Loucy (cell line): Measurements from ENCODE around the gene CLDN5.

Experiments
- H2AFZ ChIP-seq: fragments of 200-600 bp; sonication (generic); 2 replicates; pipeline ENCODE4 v1.6.0; 2016; ENCODE audit warnings: antibody characterized with exemption, mild to moderate bottlenecking, low read length, moderate library complexity
- H3F3A ChIP-seq: fragments of 200-600 bp; 2 replicates; pipeline ENCODE4 v1.6.0; 2016; ENCODE audit warnings: antibody characterized with exemption, low read depth, mild to moderate bottlenecking
- H3K27me3 ChIP-seq: fragments of 200-600 bp; sonication (generic); 2 replicates; pipeline ENCODE4 v1.6.1; 2014; ENCODE audit warnings: low read length, mild to moderate bottlenecking; ENCODE audit not compliant: insufficient read depth, poor library complexity, severe bottlenecking
- H3K36me3 ChIP-seq: fragments of 200-600 bp; sonication (generic); 2 replicates; pipeline ENCODE4 v1.6.1; 2016; ENCODE audit warnings: low read length; ENCODE audit not compliant: insufficient read depth
- H3K4me1 ChIP-seq: fragments of 200-600 bp; sonication (generic); 2 replicates; pipeline ENCODE4 v1.5.1; 2014; ENCODE audit warnings: low read length, mild to moderate bottlenecking; ENCODE audit not compliant: insufficient read depth, poor library complexity, severe bottlenecking
- H3K4me2 ChIP-seq: fragments of 200-600 bp; sonication (generic); 2 replicates; pipeline ENCODE4 v1.6.0; 2014; ENCODE audit warnings: antibody characterized with exemption, low read length, low read depth, mild to moderate bottlenecking; ENCODE audit not compliant: poor library complexity, severe bottlenecking
- H3K4me3 ChIP-seq: fragments of 200-600 bp; sonication (generic); 2 replicates; pipeline ENCODE4 v1.5.1; 2014; ENCODE audit warnings: low read length, mild to moderate bottlenecking, mixed read lengths; ENCODE audit not compliant: poor library complexity, severe bottlenecking
- H3K79me2 ChIP-seq: fragments of 200-600 bp; sonication (generic); 2 replicates; pipeline ENCODE4 v1.6.1; 2014; ENCODE audit warnings: low read length; ENCODE audit not compliant: insufficient read depth
- H3K9ac ChIP-seq: fragments of 200-600 bp; sonication (generic); 2 replicates; pipeline ENCODE4 v1.6.0; 2014; ENCODE audit warnings: mild to moderate bottlenecking, low read depth, low read length, moderate library complexity; ENCODE audit not compliant: poor library complexity, severe bottlenecking
- H3K9me2 ChIP-seq: fragments of 200-600 bp; sonication (generic); replicated peaks from 2 replicates; pipeline ENCODE4 v1.6.1; 2016; ENCODE audit warnings: low read depth, low read length, mixed read lengths
- H3K9me3 ChIP-seq: fragments of 200-600 bp; sonication (generic); 2 replicates; pipeline ENCODE4 v1.6.1; 2014; ENCODE audit warnings: mild to moderate bottlenecking, antibody characterized with exemption, low read length, low read depth; ENCODE audit not compliant: insufficient read depth
- H4K20me1 ChIP-seq: fragments of 200-600 bp; sonication (generic); 2 replicates; pipeline ENCODE4 v1.6.0; 2014; ENCODE audit warnings: antibody characterized with exemption, low read length, mild to moderate bottlenecking; ENCODE audit not compliant: insufficient read depth, poor library complexity, severe bottlenecking
- CTCF ChIP-seq: fragments of 200-600 bp; sonication (generic); conservative IDR thresholded peaks from 2 replicates; pipeline ENCODE4 v1.5.1; 2014; ENCODE audit warnings: mild to moderate bottlenecking, antibody characterized with exemption, low read length
- EZH2phosphoT487 ChIP-seq: fragments of 200-600 bp; IDR thresholded peaks from 2 replicates; pipeline ENCODE4 v1.6.1; 2018; ENCODE audit warnings: antibody characterized with exemption, mild to moderate bottlenecking, moderate library complexity, borderline replicate concordance

Gene CLDN5

DNA sequence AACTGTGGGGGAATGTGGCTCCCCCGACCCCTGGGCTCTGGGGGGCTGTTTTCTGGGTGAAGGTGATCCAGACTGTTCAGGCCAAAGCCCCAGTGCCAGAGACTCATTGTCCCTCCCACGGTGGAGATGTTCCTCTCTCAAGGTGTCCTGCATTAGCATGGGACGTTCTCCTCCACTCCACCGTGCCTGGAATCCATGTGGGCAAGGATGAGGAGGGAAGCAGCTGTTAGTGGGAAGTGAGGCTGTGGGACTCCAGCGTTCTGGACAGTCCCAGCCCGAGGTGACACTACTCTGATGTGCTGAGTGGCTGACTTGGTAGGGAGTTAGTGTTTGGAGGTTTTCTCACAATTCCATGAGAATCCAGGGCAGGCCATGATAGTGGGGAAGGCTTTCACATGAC lies 31.4 kb upstream of the CLDN5 start:
- H3K36me3 ChIP-seq: no peaks in the 10 kb centered on the region
- no peak overlapping the region for H3K4me2 ChIP-seq
- 0 out of 2 replicates have a peak, but pooled peaks cover 2% of the 10 kb centered on the region for H3F3A ChIP-seq

GRCh38 chr22:19554834-19555404 lies 30.7 kb upstream of the CLDN5 start:
- peaks cover 8% of the 10 kb centered on the region; the same call in 1 of the 2 replicates for H3K9me3 ChIP-seq
- H3K9ac ChIP-seq: no peak overlapping the region
- H3K4me1 ChIP-seq: peaks cover 13% of the 10 kb centered on the region
- no peaks in the 10 kb centered on the region for H3K9me2 ChIP-seq
- TF ChIP-seq EZH2phosphoT487 (no peak), CTCF (peak; percentile 29)
- H3K4me3 ChIP-seq: no peak overlapping the region
- H2AFZ ChIP-seq: no peak overlapping the region
- no peaks in the 10 kb centered on the region for H3K36me3 ChIP-seq
- no peaks in the 10 kb centered on the region for H4K20me1 ChIP-seq
- H3K79me2 ChIP-seq: no peaks in the 10 kb centered on the region
- 0 out of 2 replicates have a peak, but pooled peaks cover 2% of the 10 kb centered on the region for H3F3A ChIP-seq
- no peaks in the 10 kb centered on the region for H3K27me3 ChIP-seq
- H3K4me2 ChIP-seq: no peak overlapping the region

More for the DNA sequence above, 31.4 kb upstream of the CLDN5 start:
- H3K27me3 ChIP-seq: no peaks in the 10 kb centered on the region
- no peaks in the 10 kb centered on the region for H3K79me2 ChIP-seq
- H2AFZ ChIP-seq: no peak overlapping the region
- peaks cover 8% of the 10 kb centered on the region; the same call in 1 of the 2 replicates for H3K9me3 ChIP-seq
- no peak overlapping the region for H3K9ac ChIP-seq
- H3K9me2 ChIP-seq: no peaks in the 10 kb centered on the region
- no peak overlapping the region for H3K4me3 ChIP-seq
- TF ChIP-seq EZH2phosphoT487 (no peak), CTCF (no peak)
- no peaks in the 10 kb centered on the region for H4K20me1 ChIP-seq
- peaks cover 15% of the 10 kb centered on the region for H3K4me1 ChIP-seq

DNA sequence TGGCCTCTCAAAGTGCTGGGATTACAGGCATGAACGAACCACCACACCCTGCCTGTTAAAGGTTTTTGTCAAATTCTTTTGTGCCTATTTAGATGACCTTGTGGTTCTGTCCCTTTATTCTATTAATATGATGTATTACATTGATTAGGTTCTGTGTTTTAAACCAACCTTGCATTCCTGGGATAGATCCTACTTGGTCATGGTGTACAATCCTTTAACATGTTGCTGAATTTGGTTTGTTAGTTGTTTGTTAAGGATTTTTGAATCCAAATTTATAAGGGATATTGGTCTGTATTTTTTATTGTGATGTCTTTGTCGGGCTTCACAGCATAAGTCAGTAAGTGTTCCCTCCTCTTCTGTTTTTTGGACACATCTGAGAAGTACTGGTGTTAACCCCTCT lies 29.0 kb upstream of the CLDN5 start:
- Histone ChIP-seq H3K79me2 (no peaks in the 10 kb centered on the region), H3K4me1 (peaks cover 3% of the 10 kb centered on the region), H3K27me3 (no peaks in the 10 kb centered on the region), H3K9me2 (no peaks in the 10 kb centered on the region), H3K9me3 (peaks cover 8% of the 10 kb centered on the region; the same call in 1 of the 2 replicates), H3K4me2 (no peak overlapping the region), H3K36me3 (no peaks in the 10 kb centered on the region), H3K9ac (no peak overlapping the region), H4K20me1 (no peaks in the 10 kb centered on the region), H3F3A (0 out of 2 replicates have a peak, but pooled peaks cover 2% of the 10 kb centered on the region), H3K4me3 (no peak overlapping the region), H2AFZ (no peak overlapping the region)
- TF ChIP-seq EZH2phosphoT487 (no peak), CTCF (no peak)
